Hepatocyte (in vitro differentiated cells): ENCODE results near the gene WDPCP. TPM values are rescaled to one million over a fixed set of nuclear protein-coding genes. Genes with fewer than 3 reads are reported as not detected.

ENCODE experiments used
- DNase-seq: peaks from one replicate; pipeline ENCODE4 v3.0.0-alpha.2; 2016; ENCODE audit warnings: low spot score
- H2AFZ ChIP-seq: fragments of 200-600 bp; sonication (generic); 2 replicates; pipeline ENCODE4 v1.6.0; 2016; ENCODE audit warnings: antibody characterized with exemption, mild to moderate bottlenecking
- H3K27ac ChIP-seq: fragments of 200-600 bp; sonication (generic); 2 replicates; pipeline ENCODE4 v1.5.1; 2016; ENCODE audit warnings: mild to moderate bottlenecking
- H3K27me3 ChIP-seq: fragments of 200-600 bp; sonication (generic); 2 replicates; pipeline ENCODE4 v1.6.1; 2016
- H3K36me3 ChIP-seq: fragments of 200-600 bp; sonication (generic); replicated peaks from 2 replicates; pipeline ENCODE4 v1.5.1; 2016; ENCODE audit warnings: low read depth; ENCODE audit not compliant: insufficient read depth
- H3K4me1 ChIP-seq: fragments of 200-600 bp; sonication (generic); 2 replicates; pipeline ENCODE4 v1.5.1; 2016; ENCODE audit warnings: mild to moderate bottlenecking, moderate library complexity; ENCODE audit not compliant: insufficient read depth
- H3K4me2 ChIP-seq: fragments of 200-600 bp; sonication (generic); 2 replicates; pipeline ENCODE4 v1.6.0; 2016
- H3K4me3 ChIP-seq: fragments of 200-600 bp; sonication (generic); 2 replicates; pipeline ENCODE4 v1.5.1; 2016; ENCODE audit warnings: mild to moderate bottlenecking
- H3K79me2 ChIP-seq: fragments of 200-600 bp; sonication (generic); 2 replicates; pipeline ENCODE4 v1.6.0; 2017; ENCODE audit warnings: mild to moderate bottlenecking
- H3K9me2 ChIP-seq: fragments of 200-600 bp; sonication (generic); replicated peaks from 2 replicates; pipeline ENCODE4 v1.6.0; 2017; ENCODE audit warnings: mild to moderate bottlenecking; ENCODE audit not compliant: insufficient read depth
- H3K9me3 ChIP-seq: fragments of 200-600 bp; sonication (generic); 2 replicates; pipeline ENCODE4 v1.5.1; 2016; ENCODE audit warnings: low read depth, mild to moderate bottlenecking
- H4K20me1 ChIP-seq: fragments of 200-600 bp; sonication (generic); 2 replicates; pipeline ENCODE4 v1.6.0; 2016; ENCODE audit warnings: mild to moderate bottlenecking; ENCODE audit not compliant: insufficient read depth, poor library complexity, severe bottlenecking
- EZH2 ChIP-seq: fragments of 200-600 bp; sonication (generic); IDR thresholded peaks from 2 replicates; pipeline ENCODE4 v1.6.1; 2016; ENCODE audit warnings: antibody characterized with exemption, mild to moderate bottlenecking, borderline replicate concordance
- EZH2phosphoT487 ChIP-seq: fragments of 200-600 bp; sonication (generic); IDR thresholded peaks from one replicate; pipeline ENCODE4 v1.6.1; 2018; ENCODE audit warnings: antibody characterized with exemption, mild to moderate bottlenecking, low read depth, moderate library complexity; ENCODE audit not compliant: unreplicated experiment, severe bottlenecking
- WGBS: methylation state at CpG from one replicate; pipeline ENCODE4 v1.1.6; 2016; ENCODE audit warnings: low lambda C conversion rate; ENCODE audit errors: missing lambda C conversion rate; 5-methylcytosine and 5-hydroxymethylcytosine counted together
- polyA plus RNA-seq: library from polyadenylated mRNA; unstranded; fragments of >200 nt; fragmentation: Nextera tagmentation; extraction: Ambion mirVana; gene quantifications from 2 replicates; pipeline ENCODE4 v1.2.1, GENCODE V29; 2016
- total RNA-seq: library from RNA; depleted of rRNA; stranded (reverse); fragments of >200 nt; gene quantifications from 2 replicates; pipeline ENCODE4 v1.2.3, GENCODE V29; 2014
- TF ChIP-seq, protein P1 (sequence below): fragments of 200-600 bp; sonication (generic); IDR thresholded peaks from 2 replicates; pipeline ENCODE4 v1.5.1; 2016; ENCODE audit warnings: antibody characterized with exemption, mild to moderate bottlenecking; ENCODE audit not compliant: poor library complexity

The WDPCP gene
- total and polyA plus RNA-seq, 2 experiments from 2014 or later, result 4.9 to 12.8 TPM

DNA sequence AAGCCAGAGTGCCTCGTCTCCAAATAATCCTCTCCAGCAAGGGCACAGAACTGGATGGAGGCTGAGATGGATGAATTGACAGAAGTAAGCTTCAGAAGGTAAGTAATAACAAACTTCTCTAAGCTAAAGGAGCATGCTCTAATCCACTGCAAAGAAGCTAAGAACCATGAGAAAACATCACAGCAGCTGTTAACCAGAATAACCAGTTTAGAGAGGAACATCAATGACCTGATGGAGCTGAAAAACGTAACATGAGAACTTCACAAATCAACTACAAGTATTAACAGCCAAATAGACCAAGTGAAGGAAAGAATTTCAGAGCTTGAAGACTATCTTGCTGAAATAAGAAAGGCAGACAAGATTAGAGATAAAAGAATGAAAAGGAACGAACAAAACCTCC lies 32.3 kb downstream of the WDPCP start:
- DNase-seq, result no peak
- no peak overlapping the region for H3K4me3 ChIP-seq
- no peaks in the 10 kb centered on the region for H4K20me1 ChIP-seq
- H3K27me3 ChIP-seq, result no peaks in the 10 kb centered on the region
- H2AFZ ChIP-seq, result no peak overlapping the region
- TF ChIP-seq, protein P1, sequence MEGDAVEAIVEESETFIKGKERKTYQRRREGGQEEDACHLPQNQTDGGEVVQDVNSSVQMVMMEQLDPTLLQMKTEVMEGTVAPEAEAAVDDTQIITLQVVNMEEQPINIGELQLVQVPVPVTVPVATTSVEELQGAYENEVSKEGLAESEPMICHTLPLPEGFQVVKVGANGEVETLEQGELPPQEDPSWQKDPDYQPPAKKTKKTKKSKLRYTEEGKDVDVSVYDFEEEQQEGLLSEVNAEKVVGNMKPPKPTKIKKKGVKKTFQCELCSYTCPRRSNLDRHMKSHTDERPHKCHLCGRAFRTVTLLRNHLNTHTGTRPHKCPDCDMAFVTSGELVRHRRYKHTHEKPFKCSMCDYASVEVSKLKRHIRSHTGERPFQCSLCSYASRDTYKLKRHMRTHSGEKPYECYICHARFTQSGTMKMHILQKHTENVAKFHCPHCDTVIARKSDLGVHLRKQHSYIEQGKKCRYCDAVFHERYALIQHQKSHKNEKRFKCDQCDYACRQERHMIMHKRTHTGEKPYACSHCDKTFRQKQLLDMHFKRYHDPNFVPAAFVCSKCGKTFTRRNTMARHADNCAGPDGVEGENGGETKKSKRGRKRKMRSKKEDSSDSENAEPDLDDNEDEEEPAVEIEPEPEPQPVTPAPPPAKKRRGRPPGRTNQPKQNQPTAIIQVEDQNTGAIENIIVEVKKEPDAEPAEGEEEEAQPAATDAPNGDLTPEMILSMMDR, result no peak
- no peak for TF ChIP-seq EZH2phosphoT487
- TF ChIP-seq EZH2, result no peak
- no peak overlapping the region for H3K4me2 ChIP-seq
- no peaks in the 10 kb centered on the region for H3K4me1 ChIP-seq
- H3K9me3 ChIP-seq, result no peaks in the 10 kb centered on the region
- no peak overlapping the region for H3K27ac ChIP-seq
- WGBS, result 78% methylated on average over 3 of the region's 3 CpGs
- H3K9me2 ChIP-seq, result no peaks in the 10 kb centered on the region
- no peaks in the 10 kb centered on the region for H3K79me2 ChIP-seq
- no peaks in the 10 kb centered on the region for H3K36me3 ChIP-seq

DNA sequence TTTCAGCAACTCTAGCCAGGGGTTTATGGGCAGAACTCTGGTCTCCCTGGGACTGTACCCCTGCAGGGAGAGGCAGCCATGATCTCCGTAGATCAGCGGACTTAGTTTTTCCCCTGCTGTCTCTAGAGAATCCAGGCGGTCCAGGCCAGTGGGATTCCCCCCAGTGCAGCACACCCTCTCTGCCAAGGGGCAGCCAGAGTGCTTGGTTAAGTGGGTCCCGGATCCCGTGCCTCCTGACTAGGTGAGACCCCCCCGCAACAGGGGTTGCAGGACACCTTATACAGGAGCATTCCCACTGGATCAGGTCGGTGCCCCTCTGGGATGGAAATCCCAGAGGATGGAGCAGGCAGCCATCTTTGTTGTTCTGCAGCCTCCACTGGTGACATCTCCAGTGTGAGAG lies 33.0 kb downstream of the WDPCP start:
- TF ChIP-seq EZH2 (no peak), EZH2phosphoT487 (no peak)
- TF ChIP-seq, protein P1, result no peak
- Histone ChIP-seq H4K20me1 (no peaks in the 10 kb centered on the region), H3K27ac (no peak overlapping the region), H3K4me2 (no peak overlapping the region), H3K4me3 (no peak overlapping the region), H3K36me3 (no peaks in the 10 kb centered on the region), H3K9me3 (no peaks in the 10 kb centered on the region), H3K4me1 (no peaks in the 10 kb centered on the region), H2AFZ (no peak overlapping the region), H3K79me2 (no peaks in the 10 kb centered on the region), H3K27me3 (no peaks in the 10 kb centered on the region), H3K9me2 (no peaks in the 10 kb centered on the region)
- WGBS, result 93% methylated on average over 7 of the region's 7 CpGs
- no peak for DNase-seq

GRCh38 chr2:63553049-63553448 lies 35.2 kb downstream of the WDPCP start:
- Histone ChIP-seq H3K4me3 (no peak overlapping the region), H3K4me2 (no peak overlapping the region), H3K9me3 (no peaks in the 10 kb centered on the region), H3K79me2 (no peaks in the 10 kb centered on the region), H3K36me3 (no peaks in the 10 kb centered on the region), H4K20me1 (no peaks in the 10 kb centered on the region), H2AFZ (no peak overlapping the region), H3K9me2 (no peaks in the 10 kb centered on the region), H3K27ac (no peak overlapping the region), H3K4me1 (no peaks in the 10 kb centered on the region), H3K27me3 (no peaks in the 10 kb centered on the region)
- 67% methylated on average over 4 of the region's 4 CpGs for WGBS
- TF ChIP-seq EZH2 (no peak), EZH2phosphoT487 (no peak)
- TF ChIP-seq, protein P1, result no peak
- no peak for DNase-seq

GRCh38 chr2:63545023-63545422 lies 43.3 kb downstream of the WDPCP start:
- H3K79me2 ChIP-seq, result no peaks in the 10 kb centered on the region
- H3K4me2 ChIP-seq, result no peak overlapping the region
- no peaks in the 10 kb centered on the region for H3K36me3 ChIP-seq
- 75% methylated on average over 2 of the region's 2 CpGs for WGBS
- TF ChIP-seq, protein P1, result no peak
- TF ChIP-seq EZH2phosphoT487, result no peak
- no peak for TF ChIP-seq EZH2
- no peak overlapping the region for H3K4me3 ChIP-seq
- H3K27me3 ChIP-seq, result no peaks in the 10 kb centered on the region
- H3K4me1 ChIP-seq, result no peaks in the 10 kb centered on the region
- H4K20me1 ChIP-seq, result no peaks in the 10 kb centered on the region
- no peak overlapping the region for H2AFZ ChIP-seq
- H3K27ac ChIP-seq, result no peak overlapping the region
- H3K9me2 ChIP-seq, result no peaks in the 10 kb centered on the region
- no peak for DNase-seq
- no peaks in the 10 kb centered on the region for H3K9me3 ChIP-seq
